Measurements from ENCODE around the gene NCAPG2. TPM values are rescaled to one million over a fixed set of nuclear protein-coding genes. Genes with fewer than 3 reads are reported as not detected.

The NCAPG2 gene
- total and polyA plus RNA-seq, 10 of the 15 experiments (the other 5 are each of a cell fraction or from before 2014, with no cell fraction given), result 11.2 to 78.2 (median 49.2) TPM

- TF ChIP-seq MLLT1 (IDR thresholded peaks at IDR 0.05) (no peak), MYC (IDR thresholded peaks at IDR 0.05; ENCODE audit: insufficient read depth, insufficient read length, insufficient replicate concordance, low read length, severe bottlenecking) (no peak), IKZF1 (conservative IDR thresholded peaks at IDR 0.05) (peak; percentile 31; the same call in 1 of the 2 replicates), CHD1 (IDR thresholded peaks at IDR 0.05; ENCODE audit: low read depth, low read length) (no peak), RFX5 (IDR thresholded peaks at IDR 0.05; ENCODE audit: low read depth, low read length) (no peak), CUX1 (IDR thresholded peaks at IDR 0.05; ENCODE audit: insufficient replicate concordance, low read depth, low read length) (no peak), RAD21 (IDR thresholded peaks at IDR 0.05; ENCODE audit: insufficient read depth, low read depth, low read length) (no peak), TCF7 (IDR thresholded peaks at IDR 0.05; ENCODE audit: borderline replicate concordance) (no peak), NFXL1 (IDR thresholded peaks at IDR 0.05; ENCODE audit: borderline replicate concordance) (no peak), EP300 (IDR thresholded peaks at IDR 0.05; ENCODE audit: borderline replicate concordance in 1 of 2, control insufficient read depth in 1 of 2, low read depth in 2 of 2, low read length in 2 of 2) (peak; percentile 64 to 75; a peak in 3 of 4 replicates), ESRRA (IDR thresholded peaks at IDR 0.05; ENCODE audit: low read length) (no peak), POU2F2 (IDR thresholded peaks at IDR 0.05; ENCODE audit: borderline replicate concordance, low read depth, low read length) (peak; percentile 47; the same call in 2 of the 3 replicates), MEF2A (IDR thresholded peaks at IDR 0.05; ENCODE audit: insufficient read depth, low read depth, low read length) (0 out of 2 replicates have a peak, but pooled peaks have one; percentile 57)
- TF ChIP-seq, protein P1, sequence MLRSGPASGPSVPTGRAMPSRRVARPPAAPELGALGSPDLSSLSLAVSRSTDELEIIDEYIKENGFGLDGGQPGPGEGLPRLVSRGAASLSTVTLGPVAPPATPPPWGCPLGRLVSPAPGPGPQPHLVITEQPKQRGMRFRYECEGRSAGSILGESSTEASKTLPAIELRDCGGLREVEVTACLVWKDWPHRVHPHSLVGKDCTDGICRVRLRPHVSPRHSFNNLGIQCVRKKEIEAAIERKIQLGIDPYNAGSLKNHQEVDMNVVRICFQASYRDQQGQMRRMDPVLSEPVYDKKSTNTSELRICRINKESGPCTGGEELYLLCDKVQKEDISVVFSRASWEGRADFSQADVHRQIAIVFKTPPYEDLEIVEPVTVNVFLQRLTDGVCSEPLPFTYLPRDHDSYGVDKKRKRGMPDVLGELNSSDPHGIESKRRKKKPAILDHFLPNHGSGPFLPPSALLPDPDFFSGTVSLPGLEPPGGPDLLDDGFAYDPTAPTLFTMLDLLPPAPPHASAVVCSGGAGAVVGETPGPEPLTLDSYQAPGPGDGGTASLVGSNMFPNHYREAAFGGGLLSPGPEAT (IDR thresholded peaks at IDR 0.05; ENCODE audit: low read depth), result 0 out of 2 replicates have a peak, but pooled peaks have one; percentile 16
- TF ChIP-seq, protein P2, sequence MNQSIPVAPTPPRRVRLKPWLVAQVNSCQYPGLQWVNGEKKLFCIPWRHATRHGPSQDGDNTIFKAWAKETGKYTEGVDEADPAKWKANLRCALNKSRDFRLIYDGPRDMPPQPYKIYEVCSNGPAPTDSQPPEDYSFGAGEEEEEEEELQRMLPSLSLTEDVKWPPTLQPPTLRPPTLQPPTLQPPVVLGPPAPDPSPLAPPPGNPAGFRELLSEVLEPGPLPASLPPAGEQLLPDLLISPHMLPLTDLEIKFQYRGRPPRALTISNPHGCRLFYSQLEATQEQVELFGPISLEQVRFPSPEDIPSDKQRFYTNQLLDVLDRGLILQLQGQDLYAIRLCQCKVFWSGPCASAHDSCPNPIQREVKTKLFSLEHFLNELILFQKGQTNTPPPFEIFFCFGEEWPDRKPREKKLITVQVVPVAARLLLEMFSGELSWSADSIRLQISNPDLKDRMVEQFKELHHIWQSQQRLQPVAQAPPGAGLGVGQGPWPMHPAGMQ (IDR thresholded peaks at IDR 0.05; ENCODE audit: borderline replicate concordance), result no peak
Measured at GRCh38 chr7:158655931-158656441, 48.6 kb downstream of the NCAPG2 start (continued).
